ENCODE data around the gene SAMD11. TPM values are rescaled to one million over a fixed set of nuclear protein-coding genes. Genes with fewer than 3 reads are reported as not detected.

Gene SAMD11
- total RNA-seq, 2 donors from 2014 or later = 5.1 to 7.5 TPM

Other genes starting within 250 kb of the SAMD11 start
- gene OR4F16, start 237.3 kb upstream of the SAMD11 start, total RNA-seq = not detected
- gene NOC2L, start 35.3 kb downstream of the SAMD11 start, total RNA-seq = 10 to 100 TPM; 38.1 to 48.7 TPM
- gene KLHL17, start 36.7 kb downstream of the SAMD11 start, total RNA-seq = 1 to 10 TPM; 5.7 to 8.2 TPM
- under 1 TPM; 0.38 to 0.50 TPM for gene PLEKHN1, start 42.6 kb downstream of the SAMD11 start, total RNA-seq
- 10 to 100 TPM; 78.9 to 85.5 TPM for gene PERM1, start 58.2 kb downstream of the SAMD11 start, total RNA-seq
- gene HES4, start 76.2 kb downstream of the SAMD11 start, total RNA-seq = 10 to 100 TPM; 42.1 to 68.3 TPM
- gene ISG15, start 89.6 kb downstream of the SAMD11 start, total RNA-seq = 10 to 100 TPM; 13.4 to 42.3 TPM
- 10 to 100 TPM; 14.8 to 25.7 TPM for gene AGRN, start 96.2 kb downstream of the SAMD11 start, total RNA-seq
- not detected for gene RNF223, start 150.4 kb downstream of the SAMD11 start, total RNA-seq
- gene C1orf159, start 192.2 kb downstream of the SAMD11 start, total RNA-seq = 1 to 10 TPM; 5.3 to 6.1 TPM
- gene TTLL10, start 250.0 kb downstream of the SAMD11 start, total RNA-seq = not detected